Stimulated activated CD4-positive, alpha-beta T cell treated with anti-CD3 and anti-CD28 coated beads, Interleukin-1b, Interleukin-23, amount 100 ng/mL, for 24 hours (primary cell): ENCODE measurements around the gene KNG1.
"Not testable (repeated sequence)": the region's sequence is repeated elsewhere in the genome, so short reads cannot be mapped to it uniquely, and the experiment has no call there.

Experiments used
- DNase-seq, 4 experiments: peaks; one replicate each; pipeline ENCODE4 v3.0.0-alpha.2; 2020; ENCODE audit warnings: low read depth in 4 of 4, low spot score in 1 of 4

Gene KNG1

DNA sequence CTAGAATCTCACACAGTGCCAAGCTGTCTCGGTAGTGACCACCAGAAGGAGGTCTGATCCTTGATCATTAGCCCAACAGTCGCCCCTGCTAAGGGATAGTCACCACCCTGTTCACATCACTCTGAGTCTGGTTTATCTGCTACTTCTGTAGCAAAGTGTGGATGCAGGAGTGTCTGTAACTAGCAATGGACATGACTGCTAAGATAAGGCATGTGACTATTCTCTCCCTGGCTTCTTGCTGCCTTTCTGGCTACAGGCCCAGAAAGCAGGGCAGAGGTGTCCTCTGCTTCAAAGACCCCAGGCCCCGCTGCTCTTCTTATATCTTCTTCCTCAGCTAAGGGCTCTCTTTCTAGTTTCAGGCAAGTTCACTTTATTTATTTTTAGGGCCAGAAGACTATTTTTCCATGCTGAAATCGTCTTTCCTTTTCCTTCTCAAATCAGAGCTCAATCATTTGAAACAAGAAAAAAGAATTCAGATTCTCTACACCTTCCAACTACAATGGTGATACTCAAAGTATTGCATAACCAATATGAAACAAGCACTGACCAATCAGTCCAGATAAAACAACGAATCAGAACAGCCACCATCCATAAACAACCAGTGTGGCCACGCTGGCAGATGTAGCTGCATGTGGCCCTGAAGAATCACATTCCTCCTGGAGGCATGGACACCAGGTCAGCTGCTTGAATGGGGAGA is 8.0 kb upstream of the KNG1 start:
- DNase-seq = no peak

DNA sequence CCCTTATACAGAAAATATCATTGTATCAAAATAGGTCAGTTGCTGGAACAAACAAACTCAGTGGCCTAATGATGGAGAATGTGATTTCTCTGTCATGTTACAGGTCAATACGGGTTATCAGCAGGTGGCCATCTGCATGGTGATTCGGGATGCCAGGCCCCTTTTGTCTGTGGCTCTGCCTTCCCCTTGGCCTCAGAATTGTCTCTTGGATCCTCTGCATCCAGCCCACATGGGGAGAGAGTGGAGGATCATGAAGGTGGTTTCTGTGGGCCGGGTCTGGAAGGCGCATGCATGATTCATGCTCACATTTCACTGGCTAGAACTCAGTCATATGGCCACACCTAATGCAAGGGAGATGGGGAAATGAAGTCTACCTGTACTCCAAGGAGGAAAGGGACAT is 6.5 kb upstream of the KNG1 start:
- DNase-seq = not testable (repeated sequence)

DNA sequence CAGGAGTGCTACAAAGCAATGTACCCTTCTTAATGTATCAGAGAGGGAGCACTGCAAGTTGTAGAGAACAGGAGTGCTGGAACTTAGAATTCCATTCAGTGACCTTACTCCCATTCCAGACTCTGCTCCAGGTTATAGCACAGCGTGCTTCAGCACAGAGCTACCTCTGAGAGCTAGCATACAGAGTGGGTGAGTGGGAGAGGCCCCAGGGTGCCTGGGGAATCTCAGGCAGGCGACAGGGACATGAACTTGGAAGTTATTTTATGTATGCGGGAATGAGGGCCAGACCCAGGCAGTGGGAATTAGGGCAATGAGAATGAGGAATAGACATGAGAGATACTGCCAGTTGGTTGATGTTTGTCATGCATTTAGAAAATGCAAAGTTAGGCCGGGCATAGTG is 3.7 kb upstream of the KNG1 start:
- no peak for DNase-seq

DNA sequence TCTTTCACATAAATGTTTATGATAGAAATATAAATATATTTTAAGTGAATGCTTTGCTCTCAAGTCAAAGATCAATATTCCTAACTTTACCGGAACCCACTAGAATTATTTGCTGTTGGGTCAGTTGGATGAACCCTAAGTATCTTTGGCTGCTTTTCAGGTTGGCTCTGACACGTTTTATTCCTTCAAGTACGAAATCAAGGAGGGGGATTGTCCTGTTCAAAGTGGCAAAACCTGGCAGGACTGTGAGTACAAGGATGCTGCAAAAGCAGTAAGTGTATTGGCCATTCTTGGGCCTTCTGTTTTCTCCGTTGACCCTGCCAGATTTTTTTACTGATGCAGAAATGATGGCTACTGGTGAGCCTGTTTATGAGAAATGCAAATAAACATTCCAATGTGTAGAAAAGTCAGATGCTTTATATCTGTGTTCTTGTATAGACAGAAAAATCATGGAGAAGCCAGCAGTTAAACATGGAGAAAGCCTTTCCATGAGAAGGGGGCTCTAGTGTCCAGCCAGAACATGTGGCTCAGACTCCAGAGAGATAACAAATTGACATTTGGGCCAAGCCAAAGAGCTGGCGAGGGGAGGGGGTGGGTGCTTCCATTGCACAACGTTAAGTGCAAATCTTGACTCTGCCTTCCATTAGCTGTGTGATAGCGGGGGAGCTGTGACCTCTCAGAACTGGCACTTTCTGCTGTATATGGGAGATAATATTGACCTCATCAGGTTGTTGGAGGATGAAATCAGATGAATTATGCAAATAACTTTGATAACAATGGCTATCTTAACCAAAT is 3.0 kb downstream of the KNG1 start:
- no peak for DNase-seq

DNA sequence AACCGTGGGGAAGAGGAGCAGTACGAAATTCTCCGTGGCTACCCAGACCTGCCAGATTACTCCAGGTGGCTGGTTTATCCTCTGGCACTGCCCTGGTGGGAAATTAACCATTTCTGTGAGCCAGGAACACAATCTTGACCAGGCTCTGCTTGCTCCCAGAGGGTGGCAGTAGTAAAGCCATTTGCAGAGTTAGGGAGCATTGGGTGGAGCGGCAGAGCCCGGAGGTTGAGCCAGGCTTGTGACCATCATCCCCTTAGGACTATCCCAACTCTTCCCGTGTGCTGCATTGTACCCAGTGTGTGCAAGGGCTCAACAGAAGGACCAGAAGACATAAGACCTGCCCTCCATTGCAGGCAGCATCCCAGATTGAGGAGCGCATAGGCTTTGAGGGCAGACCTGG is 5.3 kb downstream of the KNG1 start:
- DNase-seq = no peak

DNA sequence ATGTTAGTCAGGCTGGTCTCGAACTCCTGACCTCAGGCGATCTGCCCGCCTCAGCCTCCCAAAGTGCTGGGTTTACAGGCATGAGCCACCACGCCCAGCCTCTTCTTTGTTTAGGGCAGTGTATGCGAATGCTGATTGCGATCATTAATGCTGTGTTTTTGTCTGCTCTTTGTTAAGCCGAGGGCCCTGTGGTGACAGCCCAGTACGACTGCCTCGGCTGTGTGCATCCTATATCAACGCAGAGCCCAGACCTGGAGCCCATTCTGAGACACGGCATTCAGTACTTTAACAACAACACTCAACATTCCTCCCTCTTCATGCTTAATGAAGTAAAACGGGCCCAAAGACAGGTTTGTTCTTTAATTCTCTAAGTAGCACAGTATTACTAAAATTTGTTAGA is 7.8 kb downstream of the KNG1 start:
- DNase-seq = no peak

DNA sequence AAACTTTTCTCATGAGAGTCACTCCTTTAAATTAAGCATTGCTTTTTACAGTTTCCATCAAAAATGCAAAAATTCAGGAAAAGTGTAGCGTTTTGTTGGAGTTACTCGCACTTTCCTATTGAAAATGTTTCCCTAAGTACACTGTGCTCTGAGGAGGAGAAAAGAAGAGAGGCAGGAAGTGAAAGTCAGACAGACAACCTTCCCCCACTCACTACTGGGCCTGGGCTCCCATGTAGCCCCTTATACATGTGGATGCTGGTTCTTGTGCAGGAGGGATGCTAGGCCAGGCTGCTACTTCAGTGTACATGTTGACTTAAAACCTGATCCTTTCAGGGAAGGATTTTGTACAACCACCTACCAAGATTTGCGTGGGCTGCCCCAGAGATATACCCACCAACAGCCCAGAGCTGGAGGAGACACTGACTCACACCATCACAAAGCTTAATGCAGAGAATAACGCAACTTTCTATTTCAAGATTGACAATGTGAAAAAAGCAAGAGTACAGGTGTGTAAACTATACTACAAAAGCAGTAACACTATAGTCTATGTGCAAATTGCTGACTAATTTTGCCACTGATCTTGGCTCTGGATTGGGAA is 15.1 kb downstream of the KNG1 start:
- peak in 2 of 4 experiments; percentile 3 to 7 for DNase-seq

DNA sequence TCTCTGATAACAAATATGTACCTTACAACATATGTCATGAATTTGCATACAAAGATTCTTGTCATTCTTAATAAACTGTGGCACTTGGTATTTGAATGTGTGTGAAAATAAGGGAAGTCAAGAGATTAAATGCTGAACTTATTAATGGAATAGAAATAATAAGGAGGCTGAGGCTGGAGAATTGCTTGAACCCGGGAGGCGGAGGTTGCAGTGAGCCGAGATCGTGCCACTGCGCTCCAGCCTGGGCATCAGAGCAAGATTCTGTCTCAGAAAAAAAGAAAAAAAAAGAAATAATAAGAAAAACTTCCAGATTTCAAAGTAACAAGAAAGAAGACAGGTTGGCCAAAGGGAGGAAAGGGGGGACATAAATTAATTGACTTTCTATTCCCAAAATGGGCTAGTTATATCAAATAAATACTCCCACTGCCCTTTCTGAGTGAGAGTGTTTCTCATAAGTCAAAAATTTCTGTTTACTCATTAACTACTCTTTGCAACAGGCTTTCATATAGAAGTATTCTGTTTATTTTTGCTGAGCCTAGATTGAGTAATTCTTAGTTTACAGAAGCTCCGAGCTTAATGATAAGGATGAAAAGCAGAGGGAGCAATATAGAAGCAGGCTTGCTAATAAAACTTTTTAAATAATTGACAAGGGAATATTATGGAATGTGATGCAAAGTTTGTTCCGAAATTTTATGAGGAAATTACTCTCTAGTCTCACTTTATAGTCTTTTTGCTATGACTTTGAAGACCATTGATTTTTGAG is 25.6 kb downstream of the KNG1 start:
- DNase-seq = no peak

DNA sequence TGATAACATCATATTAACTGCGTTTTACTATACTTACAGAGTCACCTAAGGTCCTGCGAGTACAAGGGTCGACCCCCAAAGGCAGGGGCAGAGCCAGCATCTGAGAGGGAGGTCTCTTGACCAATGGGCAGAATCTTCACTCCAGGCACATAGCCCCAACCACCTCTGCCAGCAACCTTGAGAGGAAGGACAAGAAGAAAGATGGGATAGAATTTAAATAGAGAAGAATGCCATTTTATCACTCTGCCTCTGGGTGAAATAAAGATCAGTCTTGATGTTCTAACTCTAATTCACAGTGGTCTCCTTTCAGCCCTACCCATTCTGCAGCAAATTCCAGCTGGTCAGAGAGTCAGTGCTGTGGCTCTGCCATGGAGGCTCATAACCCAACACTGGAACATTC is 26.5 kb downstream of the KNG1 start:
- DNase-seq = no peak

DNA sequence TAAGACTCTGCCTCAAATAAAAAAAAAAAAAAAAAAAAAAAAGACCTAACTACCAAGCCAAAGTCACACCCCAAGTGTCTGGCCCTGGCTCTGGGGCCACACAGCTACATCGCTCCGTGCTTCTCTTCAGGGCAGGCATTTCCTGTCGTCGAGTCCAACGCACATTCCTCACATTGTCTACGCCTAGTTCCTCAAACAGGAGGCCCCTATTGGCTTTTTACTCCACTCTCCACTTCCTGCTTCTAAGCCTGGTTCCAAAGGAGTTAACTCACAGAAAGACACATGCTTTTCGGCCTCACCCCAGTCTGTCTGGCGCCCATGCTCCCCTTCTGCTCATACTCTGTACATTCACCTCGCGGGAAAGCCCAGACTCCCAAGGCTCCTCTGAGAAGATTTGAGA is 28.8 kb downstream of the KNG1 start:
- no peak for DNase-seq

DNA sequence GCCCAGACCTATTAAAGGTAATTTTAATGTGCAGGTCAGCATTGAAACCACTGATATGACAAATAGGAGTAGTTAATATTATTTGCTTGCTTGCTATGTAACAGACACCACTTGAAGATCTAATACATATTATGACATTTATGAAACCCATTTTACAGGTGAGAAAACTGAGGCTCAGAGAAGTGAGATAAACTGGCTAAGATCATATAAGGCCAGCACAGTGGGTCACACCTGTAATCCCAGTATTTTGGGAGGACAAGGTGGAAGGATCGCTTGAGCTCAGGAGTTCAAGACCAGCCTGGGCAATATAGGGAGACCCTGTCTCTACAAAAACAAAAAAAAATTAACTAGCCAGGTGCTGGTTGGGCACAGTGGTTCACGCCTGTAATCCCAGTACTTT is 33.2 kb downstream of the KNG1 start:
- no peak for DNase-seq

DNA sequence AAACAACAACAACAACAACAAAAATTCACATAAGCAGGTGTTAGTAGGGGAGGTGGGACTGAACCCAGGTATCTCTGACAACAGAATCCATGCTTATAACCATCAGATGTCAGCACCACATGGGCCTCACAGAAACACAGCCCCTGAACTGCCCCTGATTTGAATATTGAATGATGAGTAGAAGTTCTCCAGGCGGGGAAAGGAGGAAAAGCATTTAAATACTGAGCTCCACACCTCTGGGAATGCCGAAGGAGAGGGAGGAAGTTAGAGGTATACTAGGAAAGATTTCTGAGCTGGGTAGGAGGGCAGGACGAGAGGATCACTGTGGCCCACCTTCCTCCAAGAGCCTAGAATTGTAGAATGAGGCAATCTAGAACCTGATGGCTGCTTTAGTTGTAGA is 34.3 kb downstream of the KNG1 start:
- no peak for DNase-seq

DNA sequence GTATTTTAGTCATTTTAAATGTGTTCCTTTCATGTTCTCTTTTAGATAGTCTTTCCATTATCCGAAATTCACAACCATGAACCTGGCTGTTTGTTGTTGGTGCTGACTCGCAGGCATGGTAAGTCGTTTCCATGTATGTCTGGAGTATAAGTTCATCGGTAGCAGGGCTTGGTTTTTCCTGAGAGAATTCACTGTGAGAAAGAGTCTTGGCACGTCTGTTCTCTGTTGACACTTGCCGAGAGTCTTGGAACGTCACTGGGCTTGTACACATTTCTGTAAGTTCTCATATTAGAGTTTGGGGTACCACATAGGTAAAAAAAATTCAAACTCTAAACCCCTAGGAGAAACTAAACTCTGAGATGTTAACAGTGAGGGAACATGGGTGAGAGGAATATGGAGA is 36.8 kb downstream of the KNG1 start:
- DNase-seq = no peak

DNA sequence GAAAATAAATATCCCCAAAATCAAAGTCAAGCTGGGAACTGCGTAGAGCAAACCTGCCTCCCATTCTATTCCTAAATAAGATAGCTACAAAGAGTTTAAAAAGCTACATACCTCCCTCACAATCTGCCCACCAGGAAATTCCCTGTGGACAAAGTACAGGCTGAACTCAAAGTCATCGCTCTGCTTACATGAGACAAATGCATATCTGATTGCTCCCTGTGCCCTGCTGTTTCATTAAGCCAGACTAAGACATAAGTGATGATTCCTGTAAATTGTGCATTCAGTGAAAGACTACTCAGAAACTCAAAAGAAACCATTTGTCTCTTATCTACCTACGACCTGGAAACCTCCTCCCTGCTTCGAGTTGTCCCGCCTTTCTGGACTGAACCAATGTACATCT is 37.7 kb downstream of the KNG1 start:
- no peak for DNase-seq

DNA sequence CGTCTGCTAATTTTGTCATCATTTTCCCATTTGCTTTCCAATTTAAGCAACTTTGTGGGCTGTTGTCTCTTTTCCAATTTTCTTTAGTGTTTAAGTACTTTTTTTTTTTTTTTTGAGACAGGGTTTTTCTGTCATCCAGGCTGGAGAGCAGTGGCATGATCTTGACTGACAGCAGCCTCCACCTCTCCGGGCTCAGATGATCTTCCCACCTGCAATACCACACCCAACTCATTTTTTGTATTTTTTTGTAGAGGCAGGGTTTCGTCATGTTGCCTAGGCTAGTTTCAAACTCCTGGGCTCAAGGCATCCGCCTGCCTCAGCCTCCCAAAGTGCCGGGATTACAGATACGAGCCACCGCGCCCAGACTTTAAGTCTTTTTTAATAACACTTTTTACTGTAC is 40.1 kb downstream of the KNG1 start:
- no peak for DNase-seq

DNA sequence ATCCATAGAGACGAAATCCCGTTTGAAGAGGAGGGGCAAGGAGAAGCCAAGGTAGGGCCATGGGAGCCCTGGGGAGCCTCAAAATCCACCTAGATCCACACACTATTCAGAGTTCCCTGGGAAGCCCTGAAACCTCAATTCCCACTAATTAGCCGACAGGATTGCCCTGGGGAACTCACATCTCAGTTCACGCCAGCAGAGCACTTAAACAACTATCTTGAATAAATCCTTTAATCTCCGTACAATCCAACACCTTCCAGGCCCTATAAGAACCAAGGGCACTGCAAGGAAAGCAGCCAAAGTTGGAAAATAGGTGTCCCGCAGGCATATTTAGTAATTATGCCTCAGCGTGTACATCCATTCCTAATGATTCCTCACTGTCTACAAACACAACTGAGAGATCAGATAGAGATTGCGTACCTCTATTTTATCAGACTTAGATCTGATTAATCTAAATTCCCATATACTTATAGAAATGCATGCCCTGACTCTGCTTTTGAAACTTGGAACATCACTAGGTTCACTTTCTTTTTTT is 40.6 kb downstream of the KNG1 start:
- no peak for DNase-seq

DNA sequence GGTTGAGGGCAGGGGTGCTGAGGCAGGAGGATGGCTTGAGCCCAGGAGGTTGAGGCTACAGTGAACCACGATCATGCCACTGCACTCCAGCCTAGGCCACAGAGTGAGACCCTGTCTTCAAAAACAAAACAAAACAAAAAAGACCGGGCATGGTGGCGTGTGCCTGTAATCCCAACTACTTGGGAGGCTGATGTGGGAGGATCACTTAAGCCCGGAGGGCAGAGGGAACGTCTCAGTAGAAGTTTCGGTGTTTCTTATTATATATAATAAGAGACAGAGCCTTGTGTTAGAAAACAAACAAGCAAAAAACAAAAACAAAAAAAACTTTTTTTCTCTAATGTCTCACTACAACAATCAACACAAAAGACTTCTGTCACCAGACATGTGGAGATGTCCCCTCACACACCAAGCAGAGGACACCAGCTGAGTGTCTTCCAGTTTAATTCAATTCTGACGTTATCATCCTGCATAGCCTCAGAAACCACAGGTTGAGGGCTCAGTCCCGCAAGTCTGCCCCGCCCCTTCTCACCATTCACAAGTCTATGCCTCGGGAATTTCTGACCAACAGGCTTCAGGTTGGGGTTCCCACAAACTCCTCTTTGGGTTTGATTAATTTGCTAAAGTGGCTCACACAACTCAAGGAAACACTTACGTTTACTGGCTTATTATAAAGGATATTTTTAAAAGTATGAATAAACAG is 42.2 kb downstream of the KNG1 start:
- DNase-seq = no peak

DNA sequence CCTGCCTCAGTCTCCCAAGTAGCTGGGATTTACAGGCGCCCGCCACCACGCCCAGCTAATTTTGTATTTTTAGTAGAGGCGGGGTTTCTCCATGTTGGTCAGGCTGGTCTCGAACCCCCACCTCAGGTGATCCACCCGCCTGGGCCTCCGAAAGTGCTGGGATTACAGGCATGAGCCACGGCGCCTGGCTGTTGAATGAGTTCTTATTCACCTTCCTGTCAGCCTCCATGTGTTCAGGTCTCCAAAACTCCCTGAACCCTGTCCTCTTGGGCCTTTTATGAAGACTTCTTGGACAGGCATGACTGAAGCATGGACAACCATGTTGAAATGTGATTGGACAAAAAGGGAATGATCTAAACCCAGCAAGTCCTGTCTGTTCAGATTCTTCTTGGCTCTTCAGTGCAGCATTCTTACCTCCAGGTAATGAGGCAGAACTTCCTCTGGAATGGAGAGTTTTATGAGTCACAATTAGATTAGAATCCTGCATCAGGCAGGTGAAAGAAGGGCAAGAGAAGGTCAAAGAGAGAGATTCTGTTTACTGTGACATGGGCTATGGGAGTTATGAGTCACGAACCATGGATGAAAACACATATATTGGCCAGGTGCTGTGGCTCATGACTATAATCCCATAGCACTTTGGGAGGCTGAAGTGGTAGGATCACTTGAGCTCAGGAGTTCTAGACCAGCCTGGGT is 43.1 kb downstream of the KNG1 start:
- DNase-seq = no peak

DNA sequence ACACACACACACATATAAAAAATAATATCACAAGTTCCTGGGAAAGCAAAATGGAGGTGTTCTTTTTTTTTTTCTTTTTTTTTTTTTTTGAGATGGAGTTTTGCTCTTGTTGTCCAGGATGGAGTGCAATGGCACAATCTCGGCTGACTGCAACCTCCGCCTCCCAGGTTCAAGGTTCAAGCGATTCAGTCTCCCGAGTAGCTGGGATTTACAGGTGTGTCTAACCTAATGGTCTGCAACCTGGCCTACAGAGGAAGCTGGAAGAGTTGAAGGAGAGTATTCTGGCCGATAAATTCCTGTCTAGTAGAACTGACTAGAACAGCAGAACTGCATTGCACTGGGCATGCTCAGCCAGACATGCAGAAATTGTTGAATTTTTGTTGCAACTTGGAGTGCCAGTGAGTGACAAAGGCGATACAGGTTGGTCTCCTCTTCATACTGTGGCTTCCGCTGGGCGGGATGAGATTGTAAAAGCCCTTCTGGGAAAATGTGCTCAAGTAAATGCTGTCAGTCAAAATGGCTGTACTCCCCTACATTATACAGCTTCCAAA is 43.8 kb downstream of the KNG1 start:
- no peak for DNase-seq

DNA sequence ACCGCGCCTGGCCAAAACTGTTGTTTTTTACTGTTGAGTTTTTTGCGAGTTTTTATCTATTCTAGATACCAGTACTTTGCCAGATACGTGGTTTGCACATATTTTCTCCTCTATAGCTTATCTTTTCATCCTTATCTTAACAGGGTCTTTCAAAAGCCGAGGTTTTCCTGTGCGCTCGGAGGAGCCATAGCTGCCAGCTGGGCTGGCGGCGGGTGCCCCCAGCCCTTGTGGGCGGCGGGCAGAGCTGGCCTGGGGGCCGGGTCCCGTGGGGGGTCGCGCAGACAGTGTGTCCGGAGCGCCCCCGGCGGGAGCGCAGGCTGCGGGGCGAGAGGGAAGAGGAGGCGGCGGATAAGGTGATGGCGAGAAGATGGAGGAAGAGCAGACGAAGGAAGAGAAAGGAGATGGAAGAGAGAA is 55.1 kb downstream of the KNG1 start:
- no peak for DNase-seq
